GM18870 (cell line): ENCODE results near the gene EDARADD.
"Not testable (repeated sequence)": the region's sequence is repeated elsewhere in the genome, so short reads cannot be mapped to it uniquely, and the experiment has no call there.

Experiments
- ATAC-seq: cut with Tn5 transposase; IDR thresholded peaks from one replicate; pipeline ENCODE4 v1.9.1; 2021; ENCODE audit warnings: moderate library complexity; ENCODE audit not compliant: unreplicated experiment

Gene EDARADD

GRCh38 chr1:236393681-236394481 is at the start of gene EDARADD:
Gene EDARADD, plus strand, starts transcription at chr1:236394286. Its CDS starts 159 bp downstream, at chr1:236394445.
- ATAC-seq: no peak

- ATAC-seq: no peak
Measured at GRCh38 chr1:236345728-236346127, 48.4 kb upstream of the EDARADD start.

- no peak for ATAC-seq
Measured at GRCh38 chr1:236348071-236348470, 46.0 kb upstream of the EDARADD start.

GRCh38 chr1:236350308-236350707 is 43.8 kb upstream of the EDARADD start:
- no peak for ATAC-seq

- no peak for ATAC-seq
Measured at GRCh38 chr1:236351875-236352573, 42.1 kb upstream of the EDARADD start.

- ATAC-seq: not testable (repeated sequence)
Measured at GRCh38 chr1:236352747-236353146, 41.3 kb upstream of the EDARADD start.

GRCh38 chr1:236353813-236354212 is 40.3 kb upstream of the EDARADD start:
- ATAC-seq: no peak

- ATAC-seq: no peak
Measured at GRCh38 chr1:236354330-236355147, 39.5 kb upstream of the EDARADD start.

GRCh38 chr1:236356141-236356540 is 37.9 kb upstream of the EDARADD start:
- no peak for ATAC-seq

- ATAC-seq: no peak
Measured at GRCh38 chr1:236361909-236362590, 32.0 kb upstream of the EDARADD start.

GRCh38 chr1:236363237-236363636 is 30.8 kb upstream of the EDARADD start:
- ATAC-seq: no peak

- ATAC-seq: no peak
Measured at GRCh38 chr1:236365999-236366570, 28.0 kb upstream of the EDARADD start.

- not testable (repeated sequence) for ATAC-seq
Measured at GRCh38 chr1:236366681-236367080, 27.4 kb upstream of the EDARADD start.

GRCh38 chr1:236370420-236370819 is 23.7 kb upstream of the EDARADD start:
- ATAC-seq: no peak

GRCh38 chr1:236371083-236371482 is 23.0 kb upstream of the EDARADD start:
- no peak for ATAC-seq

- ATAC-seq: no peak
Measured at GRCh38 chr1:236377832-236378535, 16.1 kb upstream of the EDARADD start.

- ATAC-seq: no peak
Measured at GRCh38 chr1:236381565-236382158, 12.4 kb upstream of the EDARADD start.

- ATAC-seq: no peak
Measured at GRCh38 chr1:236388332-236388731, 5.8 kb upstream of the EDARADD start.

- no peak for ATAC-seq
Measured at GRCh38 chr1:236389253-236389652, 4.8 kb upstream of the EDARADD start.
